ENCODE results near the gene RPS5.
A peak's percentile ranks its signal among the peaks of the same experiment; 100 is the strongest.
"Not testable (repeated sequence)": the region's sequence is repeated elsewhere in the genome, so short reads cannot be mapped to it uniquely, and the experiment has no call there.

Gene RPS5

DNA sequence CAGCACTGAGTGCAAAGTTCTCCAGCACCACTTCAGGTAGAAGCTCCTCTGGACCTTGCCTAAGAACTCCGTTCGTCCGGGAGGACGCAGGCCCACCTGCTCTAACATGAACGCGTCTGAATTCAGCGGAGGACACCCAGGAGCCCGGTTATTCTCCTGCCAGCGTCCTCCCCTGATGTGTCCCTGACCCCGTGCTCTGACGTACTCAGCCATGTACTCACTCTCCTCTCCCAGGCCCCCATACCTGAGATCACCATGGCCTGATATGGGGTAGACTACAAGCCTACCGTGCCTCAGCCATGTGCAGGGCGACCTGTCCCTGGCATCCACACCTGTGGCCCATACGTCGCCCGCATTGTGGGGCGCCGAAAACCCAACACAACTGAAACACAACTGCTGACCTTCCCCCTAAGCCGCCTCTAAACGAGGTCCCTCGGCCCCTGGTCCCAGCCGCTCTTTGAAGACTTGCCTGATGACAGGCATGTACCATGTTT lies 20.6 kb downstream of the RPS5 start:
- DNase-seq: peak in 1 of 2 experiments; percentile 26

- DNase-seq: peak; percentile 95 to 96
These were observed 21.3 kb downstream of the RPS5 start, which contains the start of gene ZNF584 for GRCh38 chr19:58408152-58409009. ZNF584 (plus strand) TSS chr19:58408649; CDS start chr19:58409148, 499 bp downstream.

GRCh38 chr19:58409010-58409790 lies 22.1 kb downstream of the RPS5 start:
- DNase-seq: peak in 1 of 2 experiments; percentile 57

DNA sequence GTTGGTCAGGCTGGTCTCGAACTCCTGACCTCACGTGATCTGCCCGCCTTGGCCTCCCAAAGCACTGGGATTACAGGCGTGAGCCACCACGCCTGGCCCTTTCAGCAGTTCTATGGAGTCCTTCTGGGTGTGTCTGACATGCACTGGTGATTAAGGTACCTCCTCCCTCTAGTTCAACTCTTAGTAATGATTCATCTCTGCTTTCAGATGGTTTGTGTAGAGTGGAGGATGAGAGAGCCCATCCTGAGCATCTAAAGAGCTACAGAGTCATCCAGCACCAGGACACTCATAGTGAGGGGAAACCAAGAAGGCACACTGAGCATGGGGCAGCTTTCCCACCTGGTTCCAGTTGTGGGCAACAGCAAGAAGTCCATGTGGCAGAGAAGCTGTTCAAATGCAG lies 29.5 kb downstream of the RPS5 start:
- no peak for DNase-seq

DNA sequence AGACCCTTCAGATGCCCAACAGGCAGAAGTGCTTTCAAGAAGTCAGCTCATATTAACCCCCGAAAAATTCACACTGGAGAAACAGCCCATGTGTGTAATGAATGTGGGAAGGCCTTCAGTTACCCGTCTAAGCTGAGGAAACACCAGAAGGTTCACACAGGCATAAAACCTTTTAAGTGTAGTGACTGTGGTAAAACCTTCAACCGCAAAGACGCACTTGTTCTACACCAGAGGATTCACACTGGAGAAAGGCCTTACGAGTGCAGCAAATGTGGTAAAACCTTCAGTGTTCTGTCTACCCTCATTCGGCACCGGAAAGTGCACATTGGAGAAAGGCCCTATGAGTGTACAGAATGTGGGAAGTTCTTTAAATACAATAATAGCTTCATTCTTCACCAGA lies 30.0 kb downstream of the RPS5 start:
- DNase-seq: no peak

DNA sequence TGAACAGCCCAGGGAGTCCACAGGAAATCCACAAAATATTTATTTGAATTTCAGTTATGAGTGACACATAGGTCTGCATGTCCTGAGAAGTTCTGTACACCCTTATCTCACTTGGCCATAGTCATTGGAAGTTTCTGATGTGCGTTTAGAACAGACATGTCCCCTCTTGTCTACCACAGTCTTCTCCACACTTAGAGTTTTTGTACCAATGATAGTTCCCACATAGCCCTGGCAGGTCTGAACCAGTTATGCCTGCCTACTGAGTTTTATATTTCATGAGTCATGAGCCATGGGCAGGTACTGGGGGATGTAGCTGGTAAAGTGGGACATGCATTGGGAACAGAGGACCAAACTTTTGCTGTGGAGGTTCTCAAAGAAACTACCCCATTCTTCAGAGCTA lies 41.5 kb downstream of the RPS5 start:
- no peak for DNase-seq

- DNase-seq: no peak
These were observed 42.7 kb downstream of the RPS5 start for GRCh38 chr19:58429745-58430144.

DNA sequence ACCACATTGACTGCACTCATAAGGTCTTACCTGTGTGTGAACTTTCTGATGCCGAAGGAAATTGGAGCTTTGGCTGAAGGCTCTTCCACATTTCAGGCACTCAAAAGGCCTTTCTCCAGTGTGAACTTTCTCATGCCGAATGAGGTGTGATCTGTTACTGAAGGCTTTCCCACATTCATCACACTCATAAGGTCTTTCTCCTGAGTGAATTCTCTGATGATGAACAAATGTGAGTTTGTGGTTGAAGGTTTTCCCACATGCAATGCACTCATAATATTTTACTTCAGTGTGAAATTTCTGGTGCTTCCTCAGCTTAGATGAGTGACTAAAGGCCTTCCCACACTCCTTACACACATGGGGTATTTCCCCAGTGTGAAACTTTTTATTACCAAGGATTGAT lies 47.1 kb downstream of the RPS5 start:
- DNase-seq: no peak

- DNase-seq: peak; percentile 92 to 95
These were observed 52.8 kb downstream of the RPS5 start, which contains the start of gene ZNF132 for GRCh38 chr19:58439576-58440554. ZNF132 (minus strand) TSS chr19:58440153; CDS start chr19:58439821, 332 bp downstream.

DNA sequence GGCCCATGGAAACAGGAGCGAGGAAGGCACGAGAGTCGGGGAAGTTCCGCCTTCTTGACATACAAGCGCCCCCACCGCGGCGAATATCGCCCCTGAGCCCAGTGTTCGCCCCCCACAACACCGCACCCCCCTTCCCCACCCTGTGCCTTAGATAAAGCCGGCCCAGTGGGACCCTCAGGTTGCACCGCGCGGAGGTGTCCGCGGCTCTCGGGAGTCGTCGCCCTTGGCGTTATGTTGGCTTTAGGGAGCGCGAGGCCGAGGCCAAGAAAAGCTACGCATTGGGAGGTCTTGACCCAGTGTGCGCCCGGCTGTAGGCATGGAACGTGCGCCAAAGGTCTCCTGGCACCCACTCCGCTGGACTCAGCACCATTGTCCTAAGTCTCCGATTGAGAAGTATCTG lies 53.5 kb downstream of the RPS5 start:
- DNase-seq: no peak

DNA sequence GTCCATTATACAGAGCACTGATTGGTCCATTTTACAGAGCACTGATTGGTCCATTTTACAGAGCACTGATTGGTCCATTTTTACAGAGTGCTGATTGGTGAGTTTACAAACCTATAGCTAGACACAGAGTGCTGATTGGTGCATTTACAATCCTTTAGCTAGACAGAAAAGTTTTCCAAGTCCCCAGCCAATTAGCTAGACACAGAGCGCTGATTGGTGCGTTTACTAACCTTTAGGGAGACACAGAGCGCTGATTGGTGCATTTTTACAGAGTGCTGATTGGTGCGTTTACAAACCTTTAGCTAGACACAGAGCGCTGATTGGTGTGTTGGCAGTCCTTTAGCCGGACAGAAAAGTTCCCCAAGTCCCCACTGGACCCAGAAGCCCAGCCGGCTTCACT lies 55.9 kb downstream of the RPS5 start:
- DNase-seq: not testable (repeated sequence)
